Rectal smooth muscle tissue (tissue), 1 donor: ENCODE results near the gene LETM1.

Experiments used
- H3K27ac ChIP-seq: one replicate; pipeline ENCODE4 v1.7.0; 2013; ENCODE audit warnings: low read depth, low read length, inconsistent platforms
- H3K27me3 ChIP-seq: one replicate; pipeline ENCODE4 v1.7.0; 2013; ENCODE audit warnings: low read length; ENCODE audit not compliant: control insufficient read depth, insufficient read depth
- H3K36me3 ChIP-seq: one replicate; pipeline ENCODE4 v1.7.0; 2013; ENCODE audit warnings: low read length; ENCODE audit not compliant: control insufficient read depth, insufficient read depth
- H3K4me1 ChIP-seq: one replicate; pipeline ENCODE4 v1.7.0; 2013; ENCODE audit warnings: low read length; ENCODE audit not compliant: control insufficient read depth, insufficient read depth
- H3K4me3 ChIP-seq: one replicate; pipeline ENCODE4 v1.7.0; 2013; ENCODE audit warnings: low read length
- H3K9ac ChIP-seq: one replicate; pipeline ENCODE4 v1.7.0; 2013; ENCODE audit warnings: low read length

LETM1 gene

GRCh38 chr4:1830234-1830633, 25.7 kb downstream of the LETM1 start:
- Histone ChIP-seq H3K27me3 (no peaks in the 10 kb centered on the region), H3K4me3 (no peak overlapping the region), H3K36me3 (peaks cover 36% of the 10 kb centered on the region), H3K4me1 (no peaks in the 10 kb centered on the region), H3K27ac (no peak overlapping the region), H3K9ac (no peak overlapping the region)

- H3K4me3 ChIP-seq: no peak overlapping the region
- no peak overlapping the region for H3K27ac ChIP-seq
- no peak overlapping the region for H3K9ac ChIP-seq
- H3K36me3 ChIP-seq: peaks cover 43% of the 10 kb centered on the region
- H3K4me1 ChIP-seq: no peaks in the 10 kb centered on the region
- H3K27me3 ChIP-seq: no peaks in the 10 kb centered on the region
These were observed 29.2 kb downstream of the LETM1 start for GRCh38 chr4:1826531-1827350.

DNA sequence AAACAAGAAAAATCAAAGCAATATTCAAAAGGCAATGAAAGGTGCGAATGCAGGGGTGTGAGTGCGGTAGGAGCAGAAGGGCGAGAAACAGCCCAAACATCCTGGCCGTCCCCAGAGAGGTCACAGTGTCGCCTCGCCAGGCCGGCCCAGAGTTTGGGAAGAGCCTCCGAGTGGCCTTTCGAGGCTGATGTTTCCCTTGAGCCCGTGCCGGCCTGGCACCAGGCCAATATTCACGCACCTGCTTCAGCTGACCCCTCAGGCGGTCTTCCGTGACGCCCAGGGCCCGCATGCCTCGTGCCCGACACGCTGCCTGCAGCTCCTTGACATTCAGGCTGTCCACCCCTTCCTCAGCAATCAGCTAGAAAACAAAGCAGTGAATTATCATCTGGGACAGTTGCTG, 30.6 kb downstream of the LETM1 start:
- H3K27ac ChIP-seq: no peak overlapping the region
- no peaks in the 10 kb centered on the region for H3K27me3 ChIP-seq
- H3K9ac ChIP-seq: no peak overlapping the region
- no peak overlapping the region for H3K4me3 ChIP-seq
- H3K36me3 ChIP-seq: peaks cover 33% of the 10 kb centered on the region
- no peaks in the 10 kb centered on the region for H3K4me1 ChIP-seq

DNA sequence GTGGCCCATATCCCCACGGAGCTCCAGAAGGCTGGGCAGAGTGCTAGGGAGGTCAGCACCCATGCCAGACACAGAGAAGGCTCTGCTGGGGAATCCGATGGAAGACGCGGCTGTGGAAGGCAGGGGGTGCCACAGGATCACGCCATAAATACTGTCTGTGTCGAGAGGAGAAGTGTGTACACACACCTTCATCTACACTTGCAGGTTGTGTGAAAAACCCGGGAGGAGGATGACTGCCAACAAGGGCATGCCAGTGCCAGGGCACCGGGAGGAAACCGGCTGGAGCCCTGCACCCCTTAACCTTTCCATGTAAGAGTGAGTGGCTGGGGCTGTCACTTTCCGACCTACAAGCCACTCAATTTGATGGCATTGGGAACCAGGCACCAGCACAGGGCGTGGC, 31.2 kb downstream of the LETM1 start:
- H3K4me1 ChIP-seq: no peaks in the 10 kb centered on the region
- no peak overlapping the region for H3K27ac ChIP-seq
- H3K27me3 ChIP-seq: no peaks in the 10 kb centered on the region
- H3K4me3 ChIP-seq: no peak overlapping the region
- H3K36me3 ChIP-seq: peaks cover 33% of the 10 kb centered on the region
- H3K9ac ChIP-seq: no peak overlapping the region

GRCh38 chr4:1823545-1823932, 32.4 kb downstream of the LETM1 start:
- H3K36me3 ChIP-seq: peaks cover 38% of the 10 kb centered on the region
- H3K4me3 ChIP-seq: no peak overlapping the region
- H3K9ac ChIP-seq: no peak overlapping the region
- H3K27me3 ChIP-seq: no peaks in the 10 kb centered on the region
- H3K27ac ChIP-seq: no peak overlapping the region
- no peaks in the 10 kb centered on the region for H3K4me1 ChIP-seq

GRCh38 chr4:1822568-1823544, 33.1 kb downstream of the LETM1 start:
- Histone ChIP-seq H3K4me1 (no peaks in the 10 kb centered on the region), H3K4me3 (no peak overlapping the region), H3K9ac (no peak overlapping the region), H3K36me3 (peaks cover 41% of the 10 kb centered on the region), H3K27me3 (no peaks in the 10 kb centered on the region), H3K27ac (no peak overlapping the region)

- Histone ChIP-seq H3K9ac (no peak overlapping the region), H3K27ac (no peak overlapping the region), H3K27me3 (no peaks in the 10 kb centered on the region), H3K36me3 (peaks cover 44% of the 10 kb centered on the region), H3K4me1 (no peaks in the 10 kb centered on the region), H3K4me3 (no peak overlapping the region)
These were observed 34.0 kb downstream of the LETM1 start for GRCh38 chr4:1821679-1822567.

DNA sequence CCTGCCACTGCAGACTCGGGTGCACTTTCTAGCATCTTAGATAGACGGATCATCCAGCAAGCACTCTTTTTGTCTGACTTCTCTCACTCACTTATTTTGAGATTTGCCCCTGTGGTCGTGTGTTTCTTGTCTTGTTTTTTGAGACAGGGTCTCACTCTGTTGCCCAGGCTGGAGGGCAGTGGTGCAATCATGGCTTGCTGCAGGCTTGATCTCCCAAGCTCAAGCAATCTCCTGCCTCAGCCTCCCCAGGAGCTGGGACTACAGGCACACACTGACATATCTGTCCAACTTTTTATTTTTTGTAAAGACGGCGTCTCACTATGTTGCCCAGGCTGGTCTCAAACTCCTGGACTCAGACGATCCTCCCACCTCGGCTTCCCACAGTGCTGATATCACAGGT, 36.1 kb downstream of the LETM1 start:
- Histone ChIP-seq H3K36me3 (peaks cover 43% of the 10 kb centered on the region), H3K27ac (no peak overlapping the region)

GRCh38 chr4:1819284-1819683, 36.7 kb downstream of the LETM1 start:
- no peak overlapping the region for H3K4me3 ChIP-seq
- H3K27ac ChIP-seq: no peak overlapping the region
- no peaks in the 10 kb centered on the region for H3K27me3 ChIP-seq
- H3K9ac ChIP-seq: no peak overlapping the region
- peaks cover 45% of the 10 kb centered on the region for H3K36me3 ChIP-seq
- no peaks in the 10 kb centered on the region for H3K4me1 ChIP-seq

More for the DNA sequence above, 36.1 kb downstream of the LETM1 start:
- Histone ChIP-seq H3K4me3 (no peak overlapping the region), H3K27me3 (no peaks in the 10 kb centered on the region), H3K9ac (no peak overlapping the region), H3K4me1 (no peaks in the 10 kb centered on the region)

- Histone ChIP-seq H3K9ac (no peak overlapping the region), H3K27ac (no peak overlapping the region), H3K4me3 (no peak overlapping the region), H3K4me1 (no peaks in the 10 kb centered on the region), H3K27me3 (no peaks in the 10 kb centered on the region), H3K36me3 (peaks cover 35% of the 10 kb centered on the region)
These were observed 39.7 kb downstream of the LETM1 start for GRCh38 chr4:1815997-1816860.
